Osteoblast (primary cell): ENCODE results near the gene RYK. TPM values are rescaled to one million over a fixed set of nuclear protein-coding genes. Genes with fewer than 3 reads are reported as not detected.
"Not testable (repeated sequence)": the region's sequence is repeated elsewhere in the genome, so short reads cannot be mapped to it uniquely, and the experiment has no call there.

ENCODE experiments used
- DNase-seq: peaks from one replicate; pipeline ENCODE4 v3.0.0; 2011; ENCODE audit warnings: low spot score, mixed read lengths; ENCODE audit not compliant: insufficient read length; ENCODE audit errors: missing footprints
- H2AFZ ChIP-seq: 2 replicates; pipeline ENCODE4 v1.6.0; 2011; ENCODE audit warnings: mild to moderate bottlenecking, low read length
- H3K27ac ChIP-seq: 2 replicates; pipeline ENCODE4 v1.5.1; 2011; ENCODE audit warnings: mild to moderate bottlenecking, low read depth, low read length, moderate library complexity
- H3K27me3 ChIP-seq: 2 replicates; pipeline ENCODE4 v1.6.0; 2012; ENCODE audit warnings: mild to moderate bottlenecking, control low read depth, inconsistent platforms, low read length, moderate library complexity; ENCODE audit not compliant: insufficient read depth
- H3K36me3 ChIP-seq: 2 replicates; pipeline ENCODE4 v1.5.1; 2011; ENCODE audit warnings: mild to moderate bottlenecking, low read length, control low read depth, moderate library complexity; ENCODE audit not compliant: insufficient read depth
- H3K4me1 ChIP-seq: 2 replicates; pipeline ENCODE4 v1.5.1; 2011; ENCODE audit warnings: mild to moderate bottlenecking, low read length, control low read depth, moderate library complexity; ENCODE audit not compliant: insufficient read depth
- H3K4me2 ChIP-seq: 2 replicates; pipeline ENCODE4 v1.6.0; 2011; ENCODE audit warnings: mild to moderate bottlenecking, low read length; ENCODE audit not compliant: insufficient read depth
- H3K4me3 ChIP-seq: fragments of 200-600 bp; sonication (generic); 3 replicates; pipeline ENCODE4 v1.5.1; 2012; ENCODE audit warnings: mild to moderate bottlenecking, low read length, inconsistent platforms; ENCODE audit not compliant: insufficient read depth
- H3K79me2 ChIP-seq: 2 replicates; pipeline ENCODE4 v1.6.0; 2012; ENCODE audit warnings: mild to moderate bottlenecking, low read length, control low read depth, inconsistent platforms; ENCODE audit not compliant: insufficient read depth
- H3K9me3 ChIP-seq: 2 replicates; pipeline ENCODE4 v1.5.1; 2011; ENCODE audit warnings: low read depth, low read length, control low read depth
- H4K20me1 ChIP-seq: 2 replicates; pipeline ENCODE4 v1.6.0; 2012; ENCODE audit warnings: mild to moderate bottlenecking, low read length, control low read depth; ENCODE audit not compliant: insufficient read depth
- CTCF ChIP-seq: IDR thresholded peaks from 2 replicates; pipeline ENCODE4 v1.5.1; 2011; ENCODE audit warnings: mild to moderate bottlenecking, low read depth, low read length, moderate library complexity; ENCODE audit errors: extremely low read depth
- total RNA-seq: library from RNA; depleted of rRNA; stranded (reverse); fragments of >200 nt; gene quantifications from 2 replicates; pipeline ENCODE4 v1.2.3, GENCODE V29; 2012

The RYK gene
- total RNA-seq, 1 donor: 117 TPM

GRCh38 chr3:134279466-134279865 lies 28.8 kb upstream of the RYK start:
- H4K20me1 ChIP-seq: no peaks in the 10 kb centered on the region
- peaks cover under 1% of the 10 kb centered on the region for H3K27me3 ChIP-seq
- H3K36me3 ChIP-seq: no peaks in the 10 kb centered on the region
- H3K79me2 ChIP-seq: no peaks in the 10 kb centered on the region
- DNase-seq: no peak
- H3K4me1 ChIP-seq: peaks cover 1% of the 10 kb centered on the region
- no peak overlapping the region for H3K4me2 ChIP-seq
- H3K27ac ChIP-seq: no peak overlapping the region
- no peaks in the 10 kb centered on the region for H3K9me3 ChIP-seq
- no peak for TF ChIP-seq CTCF
- no peak overlapping the region for H2AFZ ChIP-seq
- H3K4me3 ChIP-seq: no peak overlapping the region

GRCh38 chr3:134277066-134277660 lies 26.5 kb upstream of the RYK start:
- DNase-seq: no peak
- Histone ChIP-seq H3K27ac (no peak overlapping the region), H3K4me1 (peaks cover 2% of the 10 kb centered on the region), H3K27me3 (no peaks in the 10 kb centered on the region), H3K4me2 (no peak overlapping the region), H2AFZ (no peak overlapping the region), H3K9me3 (no peaks in the 10 kb centered on the region), H4K20me1 (no peaks in the 10 kb centered on the region), H3K4me3 (no peak overlapping the region), H3K79me2 (no peaks in the 10 kb centered on the region), H3K36me3 (no peaks in the 10 kb centered on the region)
- TF ChIP-seq CTCF: no peak

GRCh38 chr3:134276086-134276485 lies 25.4 kb upstream of the RYK start:
- Histone ChIP-seq H3K9me3 (no peaks in the 10 kb centered on the region), H3K79me2 (no peaks in the 10 kb centered on the region), H2AFZ (no peak overlapping the region), H4K20me1 (no peaks in the 10 kb centered on the region), H3K36me3 (no peaks in the 10 kb centered on the region), H3K4me1 (peaks cover 2% of the 10 kb centered on the region), H3K4me3 (no peak overlapping the region), H3K27ac (no peak overlapping the region), H3K27me3 (no peaks in the 10 kb centered on the region), H3K4me2 (no peak overlapping the region)
- DNase-seq: no peak
- no peak for TF ChIP-seq CTCF

- H3K4me1 ChIP-seq, DNase-seq: not testable (repeated sequence)
Observed at GRCh38 chr3:134275110-134275509, 24.5 kb upstream of the RYK start.

More at GRCh38 chr3:134275110-134275509, 24.5 kb upstream of the RYK start:
- not testable (repeated sequence) for H3K27me3 ChIP-seq, H3K36me3 ChIP-seq, H3K9me3 ChIP-seq, H3K27ac ChIP-seq, H2AFZ ChIP-seq, H3K4me2 ChIP-seq, H4K20me1 ChIP-seq, H3K4me3 ChIP-seq, H3K79me2 ChIP-seq
